A549 (cell line): ENCODE data around the gene CHD1L. TPM values are rescaled to one million over a fixed set of nuclear protein-coding genes. Genes with fewer than 3 reads are reported as not detected.

ENCODE experiments used
- ATAC-seq, 2 experiments: fragments of 200-7000 bp in 1 of 2; fragments of >200 bp in 1 of 2; cut with Nextera tagmentation in 1 of 2; cut with Tn5 transposase in 1 of 2; 3 replicates each; pipeline versions ENCODE4 v1.8.0 to v1.9.1; 2018 to 2020; ENCODE audit warnings: mild to moderate bottlenecking in 1 of 2, moderate library complexity in 1 of 2
- CTCF ChIA-PET: fragments of 300-600 bp; sonication (Branson Sonifier 250); formaldehyde crosslinking; extraction: SDS; loops from one replicate; lab custom pipeline; 2021; ENCODE audit warnings: antibody characterized with exemption, inconsistent platforms; lab: Yijun Ruan, JAX
- POLR2A ChIA-PET: fragments of 350-600 bp; formaldehyde crosslinking; extraction: SDS; loops from one replicate; lab custom pipeline; 2021; ENCODE audit warnings: antibody characterized with exemption, inconsistent platforms; lab: Yijun Ruan, JAX
- DNase-seq, 2 experiments: peaks; one replicate each; pipeline versions ENCODE4 v3.0.0 to v3.0.0-alpha.2; 2011 to 2016; ENCODE audit warnings: low read depth in 1 of 2, low spot score in 1 of 2
- FAIRE-seq: peaks from 2 replicates; lab custom pipeline; 2011; peaks lifted over from hg19 to GRCh38; lab: Jason Lieb, UNC
- H3K27ac ChIP-seq, 2 experiments: fragments of >200 bp; sonication (Bioruptor Twin); formaldehyde crosslinking; 3 replicates each; pipeline ENCODE4 v1.5.1; 2016 to 2017
- H3K4me1 ChIP-seq: fragments of >200 bp; sonication (Bioruptor Twin); formaldehyde crosslinking; 3 replicates; pipeline ENCODE4 v1.6.1; 2016
- H3K4me2 ChIP-seq: fragments of >200 bp; sonication (Bioruptor Twin); formaldehyde crosslinking; 3 replicates; pipeline ENCODE4 v1.6.1; 2016
- H3K4me3 ChIP-seq: fragments of >200 bp; sonication (Bioruptor Twin); formaldehyde crosslinking; 3 replicates; pipeline ENCODE4 v1.5.1; 2016
- H3K9me3 ChIP-seq: fragments of >200 bp; sonication (Bioruptor Twin); formaldehyde crosslinking; 3 replicates; pipeline ENCODE4 v1.6.1; 2016
- CEBPB ChIP-seq, 2 experiments: fragments of >200 bp in 1 of 2; sonication (Bioruptor Twin) in 1 of 2; formaldehyde crosslinking in 1 of 2; IDR thresholded peaks; 2 replicates each; pipeline ENCODE4 v1.6.1; 2012 to 2016
- EHF ChIP-seq: fragments of 250-450 bp; sonication (Bioruptor Pico); IDR thresholded peaks from 2 replicates; pipeline ENCODE4 v1.5.0; 2020; ENCODE audit warnings: mild to moderate bottlenecking
- EHMT2 ChIP-seq: fragments of 200-600 bp; sonication (generic); IDR thresholded peaks from 2 replicates; pipeline ENCODE4 v1.6.1; 2016; ENCODE audit warnings: antibody characterized with exemption, low read depth, mild to moderate bottlenecking, moderate library complexity
- ESRRA ChIP-seq: fragments of 150-350 bp; IDR thresholded peaks from 2 replicates; pipeline ENCODE4 v1.6.1; 2014; ENCODE audit warnings: mild to moderate bottlenecking, low read length, borderline replicate concordance
- FOSB ChIP-seq: fragments of 250-450 bp; sonication (Bioruptor Pico); IDR thresholded peaks from 2 replicates; pipeline ENCODE4 v1.5.0; 2020; ENCODE audit warnings: mild to moderate bottlenecking, moderate library complexity
- GATA3 ChIP-seq: IDR thresholded peaks from 2 replicates; pipeline ENCODE4 v1.6.1; 2012; ENCODE audit warnings: borderline replicate concordance
- HOXB13 ChIP-seq: fragments of 250-450 bp; sonication (Bioruptor Pico); IDR thresholded peaks from 2 replicates; pipeline ENCODE4 v1.5.0; 2020; ENCODE audit warnings: low read depth, mild to moderate bottlenecking, moderate library complexity
- JUN ChIP-seq, 2 experiments: fragments of >200 bp; sonication (Bioruptor Twin); formaldehyde crosslinking; IDR thresholded peaks; 2 replicates in 1 of 2; 3 replicates in 1 of 2; pipeline ENCODE4 v1.6.1; 2016 to 2017
- KDM1A ChIP-seq: fragments of 200-600 bp; sonication (generic); IDR thresholded peaks from 2 replicates; pipeline ENCODE4 v1.6.1; 2016; ENCODE audit warnings: low read depth, mild to moderate bottlenecking
- MAFK ChIP-seq: fragments of 450-650 bp; IDR thresholded peaks from 2 replicates; pipeline ENCODE4 v1.6.1; 2014; ENCODE audit not compliant: partially characterized antibody
- NFE2L2 ChIP-seq: fragments of 150-350 bp; conservative IDR thresholded peaks from 2 replicates; pipeline ENCODE4 v1.6.1; 2014; ENCODE audit warnings: low read length
- NR3C1 ChIP-seq: fragments of >200 bp; sonication (Bioruptor Twin); formaldehyde crosslinking; IDR thresholded peaks from 3 replicates; pipeline ENCODE4 v1.6.1; 2017
- POLR2AphosphoS2 ChIP-seq: conservative IDR thresholded peaks from 2 replicates; pipeline ENCODE4 v1.6.1; 2012; ENCODE audit warnings: low read length, improper control_type of control experiment, inconsistent platforms
- RAD21 ChIP-seq, 2 experiments: fragments of >200 bp in 1 of 2; sonication (Bioruptor Twin) in 1 of 2; formaldehyde crosslinking in 1 of 2; IDR thresholded peaks in 1 of 2; conservative IDR thresholded peaks in 1 of 2; 2 replicates in 1 of 2; 3 replicates in 1 of 2; pipeline ENCODE4 v1.6.1; 2012 to 2018; ENCODE audit warnings: inconsistent platforms in 1 of 2
- RCOR1 ChIP-seq: fragments of 150-350 bp; IDR thresholded peaks from 2 replicates; pipeline ENCODE4 v1.6.1; 2014; ENCODE audit warnings: antibody characterized with exemption, low read length, low read depth
- RNF2 ChIP-seq: fragments of 200-600 bp; sonication (generic); IDR thresholded peaks from 2 replicates; pipeline ENCODE4 v1.6.1; 2016; ENCODE audit warnings: low read depth, mild to moderate bottlenecking, antibody characterized with exemption, moderate library complexity, borderline replicate concordance
- TFCP2L1 ChIP-seq: fragments of 250-450 bp; sonication (Bioruptor Pico); IDR thresholded peaks from 2 replicates; pipeline ENCODE4 v1.5.0; 2021; ENCODE audit warnings: mild to moderate bottlenecking
- TP53 ChIP-seq: fragments of 250-450 bp; sonication (Bioruptor Pico); IDR thresholded peaks from 2 replicates; pipeline ENCODE4 v1.5.0; 2021; ENCODE audit warnings: mild to moderate bottlenecking, moderate library complexity
- ZC3H11A ChIP-seq: fragments of 450-650 bp; IDR thresholded peaks from 2 replicates; pipeline ENCODE4 v1.6.1; 2014; ENCODE audit warnings: antibody characterized with exemption, mild to moderate bottlenecking
- ZNF302 ChIP-seq: fragments of 250-450 bp; sonication (Bioruptor Pico); IDR thresholded peaks from 2 replicates; pipeline ENCODE4 v1.9.0; 2021; ENCODE audit warnings: inconsistent platforms, mild to moderate bottlenecking, moderate library complexity
- ZSCAN20 ChIP-seq: fragments of 250-450 bp; sonication (Bioruptor Pico); IDR thresholded peaks from 2 replicates; pipeline ENCODE4 v1.8.0; 2022; ENCODE audit warnings: mild to moderate bottlenecking, moderate library complexity
- WGBS: methylation state at CpG from one replicate; pipeline ENCODE4 v1.1.6; 2017; ENCODE audit errors: missing lambda C conversion rate; 5-methylcytosine and 5-hydroxymethylcytosine counted together
- polyA plus RNA-seq, 4 experiments: library from polyadenylated mRNA; depleted of rRNA in 3 of 4; stranded (reverse); fragments of >200 nt; fragmentation: RNase III in 1 of 4; extraction: RNeasy Plus Mini Kit Qiagen cat#74134 plus additional on column Dnase treatment in 1 of 4; gene quantifications; 2 replicates in 3 of 4; 3 replicates in 1 of 4; pipeline ENCODE4 v1.2.3, GENCODE V29; 2011 to 2017
- TF ChIP-seq, protein P1 (sequence below): fragments of 250-450 bp; sonication (Bioruptor Pico); IDR thresholded peaks from 2 replicates; pipeline ENCODE4 v1.5.0; 2020; ENCODE audit warnings: low read depth, mild to moderate bottlenecking, moderate library complexity
- TF ChIP-seq, protein P2 (sequence below): IDR thresholded peaks from 2 replicates; pipeline ENCODE4 v1.6.1; 2012
- TF ChIP-seq, protein P3 (sequence below): fragments of 150-350 bp; IDR thresholded peaks from 2 replicates; pipeline ENCODE4 v1.6.1; 2014; ENCODE audit warnings: low read depth, mild to moderate bottlenecking, low read length
- TF ChIP-seq, protein P4 (sequence below): fragments of >200 bp; sonication (Bioruptor Twin); formaldehyde crosslinking; IDR thresholded peaks from 2 replicates; pipeline ENCODE4 v1.6.1; 2016
- TF ChIP-seq, protein P5 (sequence below): IDR thresholded peaks from 2 replicates; pipeline ENCODE4 v1.6.1; 2012

CHD1L gene
- polyA plus RNA-seq, 2 of the 4 experiments (the other 2 are of a cell fraction): 37.0 to 61.2 TPM

DNA sequence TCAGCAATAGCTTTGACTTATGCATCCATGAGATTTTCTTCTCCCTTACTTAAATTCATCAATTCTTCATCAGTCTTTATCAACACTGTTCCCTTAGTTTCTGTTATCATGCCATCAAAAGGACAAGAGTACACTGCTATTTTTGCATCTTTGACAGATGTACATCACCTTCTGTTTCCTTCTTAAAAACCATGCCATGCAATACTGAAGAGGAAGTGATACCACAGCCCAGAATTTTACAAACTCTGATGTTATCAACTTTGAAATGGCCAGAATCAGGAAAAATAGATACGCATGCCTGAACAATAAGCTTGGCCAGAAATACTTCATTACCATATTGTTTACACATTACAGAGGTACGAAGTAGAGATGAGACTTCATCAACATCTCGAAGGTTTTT is 38.4 kb upstream of the CHD1L start:
- CTCF ChIA-PET: interaction anchor here (1.5 kb wide), 1 partner anchor 38 kb away, joined by 4 read pairs; the partner anchor contains the start of gene CHD1L
- H3K4me1 ChIP-seq: no peaks in the 10 kb centered on the region
- H3K27ac ChIP-seq: no peak overlapping the region
- no peak overlapping the region for H3K4me2 ChIP-seq
- WGBS: 49% methylated on average over 3 of the region's 3 CpGs
- no peak for ATAC-seq
- no peak for FAIRE-seq
- H3K9me3 ChIP-seq: no peaks in the 10 kb centered on the region
- POLR2A ChIA-PET: no interaction called here
- DNase-seq: no peak
- no peak overlapping the region for H3K4me3 ChIP-seq
- no peak for TF ChIP-seq RAD21 (conservative IDR thresholded peaks at IDR 0.05 in 1 of 2, IDR thresholded peaks at IDR 0.05 in 1 of 2)
- TF ChIP-seq FOSB (CRISPR knock-in tag): no peak
- TF ChIP-seq HOXB13: no peak
- TF ChIP-seq ZSCAN20 (CRISPR knock-in tag): no peak
- TF ChIP-seq ZC3H11A: no peak
- TF ChIP-seq, protein P1, sequence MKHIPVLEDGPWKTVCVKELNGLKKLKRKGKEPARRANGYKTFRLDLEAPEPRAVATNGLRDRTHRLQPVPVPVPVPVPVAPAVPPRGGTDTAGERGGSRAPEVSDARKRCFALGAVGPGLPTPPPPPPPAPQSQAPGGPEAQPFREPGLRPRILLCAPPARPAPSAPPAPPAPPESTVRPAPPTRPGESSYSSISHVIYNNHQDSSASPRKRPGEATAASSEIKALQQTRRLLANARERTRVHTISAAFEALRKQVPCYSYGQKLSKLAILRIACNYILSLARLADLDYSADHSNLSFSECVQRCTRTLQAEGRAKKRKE: no peak
- no peak for TF ChIP-seq CEBPB (IDR thresholded peaks at IDR 0.05)
- TF ChIP-seq, protein P2, sequence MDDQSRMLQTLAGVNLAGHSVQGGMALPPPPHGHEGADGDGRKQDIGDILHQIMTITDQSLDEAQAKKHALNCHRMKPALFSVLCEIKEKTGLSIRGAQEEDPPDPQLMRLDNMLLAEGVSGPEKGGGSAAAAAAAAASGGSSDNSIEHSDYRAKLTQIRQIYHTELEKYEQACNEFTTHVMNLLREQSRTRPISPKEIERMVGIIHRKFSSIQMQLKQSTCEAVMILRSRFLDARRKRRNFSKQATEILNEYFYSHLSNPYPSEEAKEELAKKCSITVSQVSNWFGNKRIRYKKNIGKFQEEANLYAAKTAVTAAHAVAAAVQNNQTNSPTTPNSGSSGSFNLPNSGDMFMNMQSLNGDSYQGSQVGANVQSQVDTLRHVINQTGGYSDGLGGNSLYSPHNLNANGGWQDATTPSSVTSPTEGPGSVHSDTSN: no peak
- TF ChIP-seq NFE2L2: no peak
- no peak for TF ChIP-seq ZNF302 (CRISPR knock-in tag)
- no peak for TF ChIP-seq TFCP2L1 (CRISPR knock-in tag)
- TF ChIP-seq, protein P3, sequence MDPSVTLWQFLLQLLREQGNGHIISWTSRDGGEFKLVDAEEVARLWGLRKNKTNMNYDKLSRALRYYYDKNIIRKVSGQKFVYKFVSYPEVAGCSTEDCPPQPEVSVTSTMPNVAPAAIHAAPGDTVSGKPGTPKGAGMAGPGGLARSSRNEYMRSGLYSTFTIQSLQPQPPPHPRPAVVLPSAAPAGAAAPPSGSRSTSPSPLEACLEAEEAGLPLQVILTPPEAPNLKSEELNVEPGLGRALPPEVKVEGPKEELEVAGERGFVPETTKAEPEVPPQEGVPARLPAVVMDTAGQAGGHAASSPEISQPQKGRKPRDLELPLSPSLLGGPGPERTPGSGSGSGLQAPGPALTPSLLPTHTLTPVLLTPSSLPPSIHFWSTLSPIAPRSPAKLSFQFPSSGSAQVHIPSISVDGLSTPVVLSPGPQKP: no peak
- no peak for TF ChIP-seq TP53 (CRISPR knock-in tag)
- TF ChIP-seq NR3C1: no peak
- no peak for TF ChIP-seq RNF2
- no peak for TF ChIP-seq POLR2AphosphoS2
- no peak for TF ChIP-seq EHF (CRISPR knock-in tag)
- no peak for TF ChIP-seq EHMT2
- TF ChIP-seq, protein P4, sequence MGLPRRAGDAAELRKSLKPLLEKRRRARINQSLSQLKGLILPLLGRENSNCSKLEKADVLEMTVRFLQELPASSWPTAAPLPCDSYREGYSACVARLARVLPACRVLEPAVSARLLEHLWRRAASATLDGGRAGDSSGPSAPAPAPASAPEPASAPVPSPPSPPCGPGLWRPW: no peak

DNA sequence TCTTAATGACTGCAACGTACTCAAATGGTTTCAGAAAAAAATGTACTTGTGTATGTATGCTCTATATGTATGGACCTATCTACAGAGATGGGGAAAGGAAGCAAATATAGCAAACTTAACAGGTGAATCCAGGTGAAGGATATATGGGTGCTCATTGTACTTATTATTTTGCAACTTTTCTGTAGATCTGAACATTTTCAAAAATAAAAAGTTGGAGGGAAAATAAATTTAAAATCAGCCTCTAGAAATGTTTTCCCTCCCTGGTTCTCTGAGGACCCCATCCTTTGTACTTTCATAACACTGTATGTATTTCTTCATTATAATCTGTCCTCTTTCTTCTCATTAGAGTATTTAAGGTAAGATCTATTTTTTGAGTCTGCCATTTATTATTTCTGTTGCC is 35.3 kb upstream of the CHD1L start:
- H3K9me3 ChIP-seq: no peaks in the 10 kb centered on the region
- ChIA-PET CTCF (no interaction called here), POLR2A (no interaction called here)
- 11% methylated on average over 1 of the region's 1 CpG for WGBS
- H3K4me1 ChIP-seq: no peaks in the 10 kb centered on the region
- no peak for DNase-seq
- H3K4me2 ChIP-seq: no peak overlapping the region
- H3K4me3 ChIP-seq: no peak overlapping the region
- no peak for FAIRE-seq
- H3K27ac ChIP-seq: no peak overlapping the region
- TF ChIP-seq, protein P1: no peak
- TF ChIP-seq TFCP2L1 (CRISPR knock-in tag): no peak
- no peak for TF ChIP-seq KDM1A
- no peak for TF ChIP-seq RCOR1
- no peak for TF ChIP-seq MAFK
- TF ChIP-seq GATA3: no peak
- no peak for TF ChIP-seq JUN (IDR thresholded peaks at IDR 0.05)
- TF ChIP-seq, protein P5, sequence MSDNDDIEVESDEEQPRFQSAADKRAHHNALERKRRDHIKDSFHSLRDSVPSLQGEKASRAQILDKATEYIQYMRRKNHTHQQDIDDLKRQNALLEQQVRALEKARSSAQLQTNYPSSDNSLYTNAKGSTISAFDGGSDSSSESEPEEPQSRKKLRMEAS: no peak
- TF ChIP-seq FOSB (CRISPR knock-in tag): no peak
- no peak for TF ChIP-seq ESRRA
- no peak for ATAC-seq
